ENCODE results near the gene RABGAP1L.

GRCh38 chr1:174841747-174842146 is 682.4 kb downstream of the RABGAP1L start:
- TF ChIP-seq CTCF (IDR thresholded peaks at IDR 0.05): no peak
- no peak for TF ChIP-seq POLR2A (IDR thresholded peaks at IDR 0.05)

Data from lower leg skin (tissue), 3 donors.